Activated CD8-positive, alpha-beta T cell treated with anti-CD3 and anti-CD28 coated beads, Interleukin-2, amount 10 ng/mL, durations not matched to agents 7 days and 5 days (primary cell): ENCODE results near the gene ARSK. TPM values are rescaled to one million over a fixed set of nuclear protein-coding genes. Genes with fewer than 3 reads are reported as not detected.

Experiments
- ATAC-seq: fragments of 150-1000 bp; cut with Tn5 transposase; one replicate; pipeline ENCODE4 v1.10.0; 2021; ENCODE audit warnings: moderate library complexity
- CTCF ChIA-PET: fragments of 350-600 bp; sonication (Branson Sonifier 250); formaldehyde crosslinking; loops from one replicate; lab custom pipeline; 2021; ENCODE audit warnings: antibody characterized with exemption; lab: Charles Lee
- POLR2A ChIA-PET: fragments of 350-600 bp; sonication (Branson Sonifier 250); formaldehyde crosslinking; loops from one replicate; lab custom pipeline; 2021; ENCODE audit warnings: antibody characterized with exemption; lab: Charles Lee
- DNase-seq: peaks from one replicate; pipeline ENCODE4 v3.0.0-alpha.2; 2020
- H3K27ac Mint-ChIP-seq: one replicate; pipeline ENCODE4 v1.8.0; 2021; ENCODE audit warnings: mild to moderate bottlenecking, mixed read lengths
- H3K27me3 Mint-ChIP-seq: one replicate; pipeline ENCODE4 v1.8.0; 2021; ENCODE audit warnings: low read depth, mixed read lengths
- H3K36me3 Mint-ChIP-seq: one replicate; pipeline ENCODE4 v1.8.0; 2021; ENCODE audit warnings: low read depth, mixed read lengths
- H3K4me1 Mint-ChIP-seq: one replicate; pipeline ENCODE4 v1.8.0; 2021; ENCODE audit warnings: low read depth, mixed read lengths
- H3K4me3 Mint-ChIP-seq: one replicate; pipeline ENCODE4 v1.8.0; 2021; ENCODE audit warnings: mild to moderate bottlenecking, mixed read lengths
- H3K9me3 Mint-ChIP-seq: one replicate; pipeline ENCODE4 v1.8.0; 2022; ENCODE audit warnings: mixed read lengths; ENCODE audit not compliant: insufficient read depth
- total RNA-seq, 2 experiments: library from RNA; stranded (reverse); gene quantifications; one replicate each; pipeline ENCODE4 v1.2.3, GENCODE V29; 2021

ARSK gene
- total RNA-seq, 2 experiments from 2014 or later, result 4.1 to 4.6 TPM

- CTCF ChIA-PET, result interaction anchor here (1.1 to 2.2 kb wide), 2 partner anchors 11 to 194 kb away, joined by 3 to 13 read pairs; no protein-coding TSS in a partner anchor
- H3K9me3 Mint-ChIP-seq, result no peaks in the 10 kb centered on the region
- DNase-seq (no peak), ATAC-seq (no peak)
- no peak overlapping the region for H3K27ac Mint-ChIP-seq
- no peak overlapping the region for H3K4me3 Mint-ChIP-seq
- POLR2A ChIA-PET, result no interaction called here
- peaks cover 4% of the 10 kb centered on the region for H3K4me1 Mint-ChIP-seq
- no peaks in the 10 kb centered on the region for H3K27me3 Mint-ChIP-seq
- H3K36me3 Mint-ChIP-seq, result no peaks in the 10 kb centered on the region
Measured at GRCh38 chr5:95652849-95653248, 97.9 kb downstream of the ARSK start.

- Mint-ChIP-seq H3K9me3 (no peaks in the 10 kb centered on the region), H3K36me3 (no peaks in the 10 kb centered on the region), H3K4me1 (no peaks in the 10 kb centered on the region), H3K27ac (no peak overlapping the region), H3K27me3 (no peaks in the 10 kb centered on the region), H3K4me3 (no peak overlapping the region)
- DNase-seq, result no peak
- CTCF ChIA-PET, result interaction anchor here (2.2 kb wide), 2 partner anchors 10 kb away, joined by 8 to 13 read pairs; no protein-coding TSS in a partner anchor
- POLR2A ChIA-PET, result no interaction called here
- ATAC-seq, result no peak
Measured at GRCh38 chr5:95654196-95654595, 99.3 kb downstream of the ARSK start.

Other genes with a start within 250 kb of the ARSK start
- gene FAM81B, start 163.7 kb upstream of the ARSK start, total RNA-seq, result not detected
- 10 to 100 TPM; 66.9 to 70.4 TPM for gene SKIC3, start 124 bp upstream of the ARSK start, total RNA-seq
- under 1 TPM; 0.74 to 0.83 TPM for gene GPR150, start 65.0 kb downstream of the ARSK start, total RNA-seq
- 1 to 10 TPM; 4.9 to 5.1 TPM for gene RFESD, start 91.7 kb downstream of the ARSK start, total RNA-seq
- gene SPATA9, start 127.9 kb downstream of the ARSK start, total RNA-seq, result not detected
- under 1 TPM; 0.21 to 0.32 TPM for gene RHOBTB3, start 176.2 kb downstream of the ARSK start, total RNA-seq